Panc1 (cell line): ENCODE data around the gene DNAAF9. TPM values are rescaled to one million over a fixed set of nuclear protein-coding genes. Genes with fewer than 3 reads are reported as not detected.

Source experiments
- ATAC-seq: fragments of 200-7000 bp; cut with Tn5 transposase; 2 replicates; pipeline ENCODE4 v1.9.1; 2020; ENCODE audit warnings: mild to moderate bottlenecking, moderate library complexity
- BruUV-seq: library from RNA; stranded (reverse); fragments of 400-500 nt; replicated peaks from 2 replicates; lab custom pipeline; 2021; lab: Mats Ljungman, UMichigan
- CTCF ChIA-PET: fragments of 300-600 bp; sonication (Branson Sonifier 250); formaldehyde crosslinking; loops from one replicate; lab custom pipeline; 2022; ENCODE audit warnings: antibody characterized with exemption; lab: Charles Lee
- POLR2A ChIA-PET: fragments of 300-600 bp; sonication (Branson Sonifier 250); formaldehyde crosslinking; loops from one replicate; lab custom pipeline; 2022; ENCODE audit warnings: antibody characterized with exemption; lab: Charles Lee
- DNase-seq: peaks from one replicate; pipeline ENCODE4 v3.0.0-alpha.2; 2010; ENCODE audit warnings: low read depth, low spot score
- H3K27ac ChIP-seq: 2 replicates; pipeline ENCODE4 v1.5.1; 2011; ENCODE audit warnings: mild to moderate bottlenecking, low read length, inconsistent platforms
- H3K27me3 ChIP-seq: fragments of 200-500 bp; sonication (Bioruptor generic); 2 replicates; pipeline ENCODE4 v1.6.0; 2014; ENCODE audit warnings: low read length, inconsistent platforms; ENCODE audit not compliant: control insufficient read depth, insufficient read depth
- H3K36me3 ChIP-seq: fragments of 200-500 bp; sonication (Bioruptor generic); 2 replicates; pipeline ENCODE4 v1.5.1; 2014; ENCODE audit warnings: inconsistent platforms, mild to moderate bottlenecking, low read length, moderate library complexity; ENCODE audit not compliant: control insufficient read depth, insufficient read depth
- H3K4me1 ChIP-seq: 2 replicates; pipeline ENCODE4 v1.5.1; 2011; ENCODE audit warnings: inconsistent platforms, mild to moderate bottlenecking, low read length, moderate library complexity; ENCODE audit not compliant: control insufficient read depth, insufficient read depth
- H3K4me3 ChIP-seq, 2 experiments: 2 replicates each; pipeline ENCODE4 v1.5.1; 2011 to 2012; ENCODE audit warnings: low read depth in 2 of 2, low read length in 2 of 2, mild to moderate bottlenecking in 2 of 2, inconsistent platforms in 1 of 2, moderate library complexity in 1 of 2
- H3K9me3 ChIP-seq: fragments of 200-500 bp; sonication (Bioruptor generic); 2 replicates; pipeline ENCODE4 v1.5.1; 2014; ENCODE audit warnings: low read depth, mild to moderate bottlenecking, inconsistent platforms, low read length, moderate library complexity; ENCODE audit not compliant: control insufficient read depth, insufficient read depth
- POLR2AphosphoS5 ChIP-seq: IDR thresholded peaks from 2 replicates; pipeline ENCODE4 v1.6.1; 2012; ENCODE audit warnings: mild to moderate bottlenecking, low read depth, low read length, moderate library complexity
- SIN3A ChIP-seq: IDR thresholded peaks from 2 replicates; pipeline ENCODE4 v1.6.1; 2012; ENCODE audit warnings: low read depth, mild to moderate bottlenecking, low read length, moderate library complexity, borderline replicate concordance; ENCODE audit not compliant: insufficient read depth
- TCF7L2 ChIP-seq: IDR thresholded peaks from 2 replicates; pipeline ENCODE4 v1.6.1; 2011; ENCODE audit warnings: mild to moderate bottlenecking, low read depth, low read length, inconsistent platforms
- in situ Hi-C: cut with HindIII; loops from 2 replicates; pipeline ENCODE4 v1.10.0; 2016; ENCODE audit warnings: low sequenced_read_pairs, low pct_unique_long_range_greater_than_20kb
- intact Hi-C: fragments of 100-400 bp; cut with micrococcal nuclease; formaldehyde crosslinking; loops from one replicate; pipeline ENCODE4 v1.10.0; 2022; ENCODE audit not compliant: unreplicated experiment
- total RNA-seq: library from RNA; stranded (reverse); gene quantifications from one replicate; pipeline ENCODE4 v1.2.1, GENCODE V29; 2021; ENCODE audit not compliant: unreplicated experiment
- TF ChIP-seq, protein P1 (sequence below), 2 experiments: IDR thresholded peaks; 2 replicates each; pipeline ENCODE4 v1.6.1; 2011 to 2012; ENCODE audit warnings: low read depth in 2 of 2, control low read depth in 1 of 2, low read length in 1 of 2, mild to moderate bottlenecking in 1 of 2, moderate library complexity in 1 of 2; ENCODE audit not compliant: insufficient read depth in 1 of 2
- TF ChIP-seq, protein P2 (sequence below): fragments of 450-650 bp; IDR thresholded peaks from 2 replicates; pipeline ENCODE4 v1.5.1; 2017; ENCODE audit warnings: mild to moderate bottlenecking

DNAAF9 gene
- total RNA-seq, 1 experiment from 2014 or later = 7.4 TPM

DNA sequence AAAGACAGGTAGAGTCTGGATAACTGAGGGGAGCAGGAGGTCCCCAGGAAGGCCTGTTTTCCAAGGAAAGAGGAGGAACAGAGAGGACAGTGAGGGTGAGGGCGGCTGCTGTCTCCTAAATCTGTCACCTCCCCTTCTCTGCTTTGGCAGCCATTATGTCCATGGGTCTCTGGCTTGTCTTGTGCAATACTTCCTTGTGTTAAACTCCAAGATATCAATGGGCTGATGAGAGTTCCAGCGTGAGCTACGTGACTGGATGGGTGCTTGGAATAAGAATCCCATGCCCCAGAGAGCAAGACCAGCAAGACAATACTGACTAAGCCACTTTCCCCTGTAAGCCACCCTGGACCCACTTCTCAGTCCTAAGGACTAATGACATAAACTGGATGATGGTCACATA is 26.3 kb upstream of the DNAAF9 start:
- intact Hi-C loops = no loop called here
- ChIA-PET CTCF (interaction anchor here (0.5 kb wide), 1 partner anchor 37 kb away, joined by 3 read pairs; no protein-coding TSS in a partner anchor), POLR2A (no interaction called here)
- DNase-seq (no peak), ATAC-seq (no peak)
- no TSS peak for BruUV-seq
- Histone ChIP-seq H3K27me3 (no peaks in the 10 kb centered on the region), H3K9me3 (no peaks in the 10 kb centered on the region), H3K36me3 (no peaks in the 10 kb centered on the region), H3K27ac (no peak overlapping the region), H3K4me1 (no peaks in the 10 kb centered on the region), H3K4me3 (no peak overlapping the region)
- TF ChIP-seq POLR2AphosphoS5 (no peak), TCF7L2 (no peak), SIN3A (no peak)
- TF ChIP-seq, protein P1, sequence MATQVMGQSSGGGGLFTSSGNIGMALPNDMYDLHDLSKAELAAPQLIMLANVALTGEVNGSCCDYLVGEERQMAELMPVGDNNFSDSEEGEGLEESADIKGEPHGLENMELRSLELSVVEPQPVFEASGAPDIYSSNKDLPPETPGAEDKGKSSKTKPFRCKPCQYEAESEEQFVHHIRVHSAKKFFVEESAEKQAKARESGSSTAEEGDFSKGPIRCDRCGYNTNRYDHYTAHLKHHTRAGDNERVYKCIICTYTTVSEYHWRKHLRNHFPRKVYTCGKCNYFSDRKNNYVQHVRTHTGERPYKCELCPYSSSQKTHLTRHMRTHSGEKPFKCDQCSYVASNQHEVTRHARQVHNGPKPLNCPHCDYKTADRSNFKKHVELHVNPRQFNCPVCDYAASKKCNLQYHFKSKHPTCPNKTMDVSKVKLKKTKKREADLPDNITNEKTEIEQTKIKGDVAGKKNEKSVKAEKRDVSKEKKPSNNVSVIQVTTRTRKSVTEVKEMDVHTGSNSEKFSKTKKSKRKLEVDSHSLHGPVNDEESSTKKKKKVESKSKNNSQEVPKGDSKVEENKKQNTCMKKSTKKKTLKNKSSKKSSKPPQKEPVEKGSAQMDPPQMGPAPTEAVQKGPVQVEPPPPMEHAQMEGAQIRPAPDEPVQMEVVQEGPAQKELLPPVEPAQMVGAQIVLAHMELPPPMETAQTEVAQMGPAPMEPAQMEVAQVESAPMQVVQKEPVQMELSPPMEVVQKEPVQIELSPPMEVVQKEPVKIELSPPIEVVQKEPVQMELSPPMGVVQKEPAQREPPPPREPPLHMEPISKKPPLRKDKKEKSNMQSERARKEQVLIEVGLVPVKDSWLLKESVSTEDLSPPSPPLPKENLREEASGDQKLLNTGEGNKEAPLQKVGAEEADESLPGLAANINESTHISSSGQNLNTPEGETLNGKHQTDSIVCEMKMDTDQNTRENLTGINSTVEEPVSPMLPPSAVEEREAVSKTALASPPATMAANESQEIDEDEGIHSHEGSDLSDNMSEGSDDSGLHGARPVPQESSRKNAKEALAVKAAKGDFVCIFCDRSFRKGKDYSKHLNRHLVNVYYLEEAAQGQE (IDR thresholded peaks at IDR 0.05; ENCODE audit: insufficient read depth in 1 of 2, low read depth in 2 of 2, low read length in 1 of 2) = no peak
- TF ChIP-seq, protein P2, sequence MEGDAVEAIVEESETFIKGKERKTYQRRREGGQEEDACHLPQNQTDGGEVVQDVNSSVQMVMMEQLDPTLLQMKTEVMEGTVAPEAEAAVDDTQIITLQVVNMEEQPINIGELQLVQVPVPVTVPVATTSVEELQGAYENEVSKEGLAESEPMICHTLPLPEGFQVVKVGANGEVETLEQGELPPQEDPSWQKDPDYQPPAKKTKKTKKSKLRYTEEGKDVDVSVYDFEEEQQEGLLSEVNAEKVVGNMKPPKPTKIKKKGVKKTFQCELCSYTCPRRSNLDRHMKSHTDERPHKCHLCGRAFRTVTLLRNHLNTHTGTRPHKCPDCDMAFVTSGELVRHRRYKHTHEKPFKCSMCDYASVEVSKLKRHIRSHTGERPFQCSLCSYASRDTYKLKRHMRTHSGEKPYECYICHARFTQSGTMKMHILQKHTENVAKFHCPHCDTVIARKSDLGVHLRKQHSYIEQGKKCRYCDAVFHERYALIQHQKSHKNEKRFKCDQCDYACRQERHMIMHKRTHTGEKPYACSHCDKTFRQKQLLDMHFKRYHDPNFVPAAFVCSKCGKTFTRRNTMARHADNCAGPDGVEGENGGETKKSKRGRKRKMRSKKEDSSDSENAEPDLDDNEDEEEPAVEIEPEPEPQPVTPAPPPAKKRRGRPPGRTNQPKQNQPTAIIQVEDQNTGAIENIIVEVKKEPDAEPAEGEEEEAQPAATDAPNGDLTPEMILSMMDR = no peak
- in situ Hi-C loops = no loop called here

- ATAC-seq = no peak
- Histone ChIP-seq H3K9me3 (no peaks in the 10 kb centered on the region), H3K36me3 (no peaks in the 10 kb centered on the region), H3K27ac (no peak overlapping the region), H3K4me3 (no peak overlapping the region), H3K4me1 (no peaks in the 10 kb centered on the region), H3K27me3 (no peaks in the 10 kb centered on the region)
- intact Hi-C loops (no loop called here), in situ Hi-C loops (no loop called here)
- TF ChIP-seq SIN3A (no peak), TCF7L2 (no peak), POLR2AphosphoS5 (no peak)
- TF ChIP-seq, protein P2 = no peak
- TF ChIP-seq, protein P1 (IDR thresholded peaks at IDR 0.05; ENCODE audit: insufficient read depth in 1 of 2, low read depth in 2 of 2, low read length in 1 of 2) = no peak
- POLR2A ChIA-PET = no interaction called here
- BruUV-seq = no TSS peak
- CTCF ChIA-PET = no interaction called here
- DNase-seq = no peak
These were observed 25.4 kb upstream of the DNAAF9 start for GRCh38 chr20:3432844-3433243.
